ENCODE data around the gene PARP8. TPM values are rescaled to one million over a fixed set of nuclear protein-coding genes. Genes with fewer than 3 reads are reported as not detected.
A peak's percentile ranks its signal among the peaks of the same experiment; 100 is the strongest.

The PARP8 gene
- total and polyA plus RNA-seq, 9 of the 15 experiments (the other 6 are each of a cell fraction or from before 2014, with no cell fraction given) = 0.03 to 0.31 TPM; not detected in 7

DNA sequence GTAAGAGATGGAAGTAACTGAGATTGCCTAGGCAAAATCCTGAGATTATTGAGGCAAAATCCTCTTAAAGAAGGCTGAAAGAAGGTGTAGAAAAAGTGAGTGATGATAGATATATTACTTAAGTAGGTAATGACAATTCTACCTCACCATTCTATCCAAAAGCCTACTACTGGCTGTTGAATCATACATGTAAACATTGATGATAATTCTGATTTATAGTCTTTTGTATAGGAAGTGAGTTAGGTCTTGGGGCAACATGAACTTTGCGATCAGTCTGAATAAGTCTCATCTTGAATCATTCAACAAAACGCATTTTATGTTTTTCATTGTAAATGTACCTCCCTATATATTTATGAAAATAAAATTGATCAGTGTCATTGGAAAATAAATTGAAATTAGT is 99.6 kb downstream of the PARP8 start:
- peak; percentile 15 for FAIRE-seq
- peaks cover 5% of the 10 kb centered on the region; the same call in 1 of the 2 replicates for H3K9me3 ChIP-seq (replicated peaks; ENCODE audit: control insufficient read depth, insufficient read depth, low read depth, low read length)
- no peak for DNase-seq (ENCODE audit: extremely low read depth in 1 of 4, low spot score in 3 of 4)
- in situ Hi-C loops (cut with MboI) = no loop called here
- H3K4me3 ChIP-seq = no peak overlapping the region
- intact Hi-C loops (cut with micrococcal nuclease) = no loop called here
- H3K27ac ChIP-seq (ENCODE audit: extremely low read depth, low read depth, low read length) = no peak overlapping the region
- no TSS peak for BruUV-seq (replicated peaks)
- ChIA-PET CTCF (ENCODE audit: low intra/inter-chr PET ratio) (no interaction called here), POLR2A (no interaction called here)
- no peaks in the 10 kb centered on the region for H3K79me2 ChIP-seq (ENCODE audit: control insufficient read depth, insufficient read depth, low read length)
- no peaks in the 10 kb centered on the region for H3K4me1 ChIP-seq (replicated peaks in 1 of 2; ENCODE audit: control insufficient read depth in 2 of 2, insufficient read depth in 2 of 2, low read length in 2 of 2)
- no peaks in the 10 kb centered on the region for H3K36me3 ChIP-seq (ENCODE audit: control insufficient read depth, insufficient read depth, low read length)
- no peak overlapping the region for H3K9ac ChIP-seq (ENCODE audit: insufficient read depth in 1 of 2, low read depth in 2 of 2, low read length in 2 of 2)
- ATAC-seq = no peak
- H3K27me3 ChIP-seq (ENCODE audit: control insufficient read depth in 2 of 2, insufficient read depth in 2 of 2, low read length in 2 of 2) = no peaks in the 10 kb centered on the region
- H3K9me1 ChIP-seq (ENCODE audit: control insufficient read depth, insufficient read depth, low read length) = no peaks in the 10 kb centered on the region
- 3% methylated on average over 2 of the region's 2 CpGs for WGBS (ENCODE audit: insufficient coverage, low coverage, missing lambda C conversion rate)
- TF ChIP-seq ZNF174 (CRISPR knock-in tag; IDR thresholded peaks at IDR 0.05) (no peak), IFI16 (CRISPR knock-in tag; IDR thresholded peaks at IDR 0.05) (no peak), THAP7 (CRISPR knock-in tag; IDR thresholded peaks at IDR 0.05) (no peak), MCM2 (IDR thresholded peaks at IDR 0.05; ENCODE audit: low read depth) (no peak), E2F1 (CRISPR knock-in tag; IDR thresholded peaks at IDR 0.05) (no peak), SMARCA4 (IDR thresholded peaks at IDR 0.05) (no peak), SRSF7 (optimal IDR thresholded peaks at IDR 0.05; ENCODE audit: low read depth, low read length) (no peak), GATA2 (CRISPR knock-in tag; IDR thresholded peaks at IDR 0.05) (no peak), MYC (IDR thresholded peaks at IDR 0.05; ENCODE audit: low read depth, low read length) (no peak), MYC (CRISPR knock-in tag; IDR thresholded peaks at IDR 0.05; ENCODE audit: borderline replicate concordance, low read depth) (no peak), CAMTA2 (CRISPR knock-in tag; conservative IDR thresholded peaks at IDR 0.05) (no peak), SIN3A (IDR thresholded peaks at IDR 0.05; ENCODE audit: borderline replicate concordance in 2 of 2, control insufficient read depth in 1 of 2, low read depth in 2 of 2, low read length in 2 of 2) (no peak), RBFOX2 (IDR thresholded peaks at IDR 0.05; ENCODE audit: low read depth, low read length) (no peak), ZNF347 (CRISPR knock-in tag; IDR thresholded peaks at IDR 0.05; ENCODE audit: low read depth) (no peak), TARDBP (IDR thresholded peaks at IDR 0.05) (no peak)
- no peak overlapping the region for H3K4me2 ChIP-seq (ENCODE audit: insufficient read depth, low read length)
- H4K20me1 ChIP-seq (replicated peaks; ENCODE audit: control insufficient read depth, insufficient read depth, low read length) = no peaks in the 10 kb centered on the region
- no peak overlapping the region for H2AFZ ChIP-seq (ENCODE audit: low read depth, low read length)
